HEK293T (cell line): ENCODE data around the gene NCR3LG1.

ENCODE experiments used
- BHLHE40 ChIP-seq: fragments of 450-650 bp; IDR thresholded peaks from 2 replicates; pipeline ENCODE4 v1.6.1; 2016; ENCODE audit warnings: mild to moderate bottlenecking, moderate library complexity, borderline replicate concordance
- CTBP1 ChIP-seq: fragments of 450-650 bp; IDR thresholded peaks from 2 replicates; pipeline ENCODE4 v1.6.1; 2016; ENCODE audit warnings: borderline replicate concordance
- ELF4 ChIP-seq: fragments of 450-650 bp; IDR thresholded peaks from 2 replicates; pipeline ENCODE4 v1.6.1; 2017; ENCODE audit warnings: antibody characterized with exemption
- FOXA1 ChIP-seq: fragments of 450-650 bp; IDR thresholded peaks from 2 replicates; pipeline ENCODE4 v1.6.1; 2016; ENCODE audit warnings: mild to moderate bottlenecking
- FOXK2 ChIP-seq: fragments of 450-650 bp; IDR thresholded peaks from 2 replicates; pipeline ENCODE4 v1.6.1; 2016; ENCODE audit warnings: mild to moderate bottlenecking
- FOXM1 ChIP-seq: fragments of 450-650 bp; IDR thresholded peaks from 2 replicates; pipeline ENCODE4 v1.6.1; 2017; ENCODE audit warnings: mild to moderate bottlenecking, borderline replicate concordance
- L3MBTL2 ChIP-seq: fragments of 450-650 bp; conservative IDR thresholded peaks from 2 replicates; pipeline ENCODE4 v1.6.1; 2016; ENCODE audit warnings: mild to moderate bottlenecking
- NFRKB ChIP-seq: fragments of 450-650 bp; IDR thresholded peaks from 2 replicates; pipeline ENCODE4 v1.6.1; 2016; ENCODE audit warnings: mild to moderate bottlenecking, moderate library complexity
- SP1 ChIP-seq: fragments of 450-650 bp; IDR thresholded peaks from 2 replicates; pipeline ENCODE4 v1.6.1; 2017
- SUZ12 ChIP-seq: fragments of 450-650 bp; IDR thresholded peaks from 2 replicates; pipeline ENCODE4 v1.6.1; 2016; ENCODE audit warnings: mild to moderate bottlenecking
- TARDBP ChIP-seq: fragments of 450-650 bp; IDR thresholded peaks from 2 replicates; pipeline ENCODE4 v1.6.1; 2016
- ZNF384 ChIP-seq: fragments of 450-650 bp; IDR thresholded peaks from 2 replicates; pipeline ENCODE4 v1.6.1; 2016
- TF ChIP-seq, protein P1 (sequence below): fragments of 450-650 bp; IDR thresholded peaks from 2 replicates; pipeline ENCODE4 v1.6.1; 2016

DNA sequence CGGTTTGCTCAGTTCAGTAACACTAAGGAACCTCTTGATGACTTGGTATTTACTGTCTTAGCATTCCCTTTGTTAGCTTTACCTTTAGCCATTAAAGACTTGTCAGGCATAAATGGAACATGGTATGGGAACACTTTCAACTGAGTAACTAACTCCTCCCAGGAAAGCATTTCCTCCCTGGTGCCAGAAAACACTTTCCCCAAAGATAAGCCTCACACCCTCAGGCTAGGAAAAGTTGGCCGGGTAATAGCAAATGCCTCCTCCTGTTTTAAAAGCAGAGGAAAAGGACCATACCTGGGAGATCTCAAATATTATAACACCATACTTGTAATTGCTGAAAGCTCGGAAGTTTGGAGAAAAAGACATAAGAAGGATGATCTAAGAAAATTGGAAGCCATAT is 24.9 kb downstream of the NCR3LG1 start:
- TF ChIP-seq FOXM1, result no peak
- TF ChIP-seq TARDBP, result no peak
- no peak for TF ChIP-seq FOXA1
- no peak for TF ChIP-seq BHLHE40
- TF ChIP-seq NFRKB, result no peak
- TF ChIP-seq, protein P1, sequence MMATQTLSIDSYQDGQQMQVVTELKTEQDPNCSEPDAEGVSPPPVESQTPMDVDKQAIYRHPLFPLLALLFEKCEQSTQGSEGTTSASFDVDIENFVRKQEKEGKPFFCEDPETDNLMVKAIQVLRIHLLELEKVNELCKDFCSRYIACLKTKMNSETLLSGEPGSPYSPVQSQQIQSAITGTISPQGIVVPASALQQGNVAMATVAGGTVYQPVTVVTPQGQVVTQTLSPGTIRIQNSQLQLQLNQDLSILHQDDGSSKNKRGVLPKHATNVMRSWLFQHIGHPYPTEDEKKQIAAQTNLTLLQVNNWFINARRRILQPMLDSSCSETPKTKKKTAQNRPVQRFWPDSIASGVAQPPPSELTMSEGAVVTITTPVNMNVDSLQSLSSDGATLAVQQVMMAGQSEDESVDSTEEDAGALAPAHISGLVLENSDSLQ, result no peak
- no peak for TF ChIP-seq SP1
- TF ChIP-seq CTBP1, result no peak
- no peak for TF ChIP-seq L3MBTL2
- TF ChIP-seq ELF4, result no peak
- TF ChIP-seq ZNF384, result no peak
- no peak for TF ChIP-seq SUZ12
- TF ChIP-seq FOXK2, result no peak
